NCI-H82 treated with DMSO at 0.1 percent for 48 hours (cell line): Measurements from ENCODE around the gene P2RY10.
"Not testable (repeated sequence)": the region's sequence is repeated elsewhere in the genome, so short reads cannot be mapped to it uniquely, and the experiment has no call there.

ENCODE experiments used
- DNase-seq: peaks from one replicate; lab custom pipeline; 2025; ENCODE audit not compliant: unreplicated experiment; lab: John Stamatoyannopoulos, UW

P2RY10 gene, protein sequence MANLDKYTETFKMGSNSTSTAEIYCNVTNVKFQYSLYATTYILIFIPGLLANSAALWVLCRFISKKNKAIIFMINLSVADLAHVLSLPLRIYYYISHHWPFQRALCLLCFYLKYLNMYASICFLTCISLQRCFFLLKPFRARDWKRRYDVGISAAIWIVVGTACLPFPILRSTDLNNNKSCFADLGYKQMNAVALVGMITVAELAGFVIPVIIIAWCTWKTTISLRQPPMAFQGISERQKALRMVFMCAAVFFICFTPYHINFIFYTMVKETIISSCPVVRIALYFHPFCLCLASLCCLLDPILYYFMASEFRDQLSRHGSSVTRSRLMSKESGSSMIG

DNA sequence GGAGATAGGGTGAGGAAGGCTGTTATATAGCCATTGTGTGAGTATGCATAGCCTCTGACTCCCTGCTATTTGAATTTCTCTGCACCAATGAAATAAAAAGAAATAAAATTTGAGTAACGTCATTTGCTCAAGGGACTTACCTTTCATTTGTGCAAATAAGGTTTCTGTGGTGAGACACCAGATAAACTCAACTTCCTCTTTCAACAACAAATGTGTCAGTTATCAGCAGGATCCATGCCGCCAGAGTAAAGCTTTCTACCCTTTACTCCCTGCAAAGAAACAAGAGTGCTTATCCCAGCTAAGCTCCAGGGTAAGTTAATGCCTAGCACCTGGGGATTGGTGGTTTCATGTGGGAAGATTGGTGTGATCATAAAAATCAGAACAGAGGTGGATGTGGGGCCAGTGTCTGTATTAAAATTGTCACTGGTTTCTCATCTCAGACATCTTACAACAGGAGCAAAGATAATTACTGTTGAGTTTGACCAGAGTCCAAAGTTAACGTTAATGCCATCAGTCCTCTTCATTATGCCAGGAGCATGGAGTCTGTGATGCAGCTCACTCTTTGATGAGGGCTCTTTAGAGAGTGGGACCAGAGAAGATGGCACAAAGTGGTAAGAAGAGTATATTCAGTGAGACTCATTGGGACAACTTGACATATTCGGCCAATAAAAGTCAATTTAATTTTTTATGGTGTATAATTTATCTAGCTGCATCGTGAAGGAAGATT lies at the start of gene P2RY10:
Gene P2RY10, plus strand, starts transcription at position 206 of the 727 bp plus-strand sequence. CDS start 15,130 bp downstream, outside the sequence.
- no peak for DNase-seq

DNA sequence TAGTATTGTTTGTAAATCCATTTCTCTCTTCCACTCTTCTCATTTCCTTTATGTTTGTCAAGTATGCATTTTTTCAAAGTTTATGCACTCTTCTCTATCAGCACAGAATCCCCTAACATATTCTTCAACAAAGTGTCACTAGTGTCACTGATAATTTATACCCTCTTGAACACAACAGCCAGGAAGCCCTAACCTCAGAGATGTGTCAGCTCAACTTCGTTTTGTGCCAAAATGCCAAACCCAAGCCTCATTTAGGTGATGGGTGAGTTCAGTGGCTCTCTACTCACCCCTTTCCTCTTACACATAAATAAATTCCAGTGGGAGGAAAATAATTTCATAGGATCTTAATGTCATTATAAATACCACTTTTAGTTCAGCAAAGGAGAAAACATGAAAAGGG lies 22.4 kb upstream of the P2RY10 start:
- no peak for DNase-seq

DNA sequence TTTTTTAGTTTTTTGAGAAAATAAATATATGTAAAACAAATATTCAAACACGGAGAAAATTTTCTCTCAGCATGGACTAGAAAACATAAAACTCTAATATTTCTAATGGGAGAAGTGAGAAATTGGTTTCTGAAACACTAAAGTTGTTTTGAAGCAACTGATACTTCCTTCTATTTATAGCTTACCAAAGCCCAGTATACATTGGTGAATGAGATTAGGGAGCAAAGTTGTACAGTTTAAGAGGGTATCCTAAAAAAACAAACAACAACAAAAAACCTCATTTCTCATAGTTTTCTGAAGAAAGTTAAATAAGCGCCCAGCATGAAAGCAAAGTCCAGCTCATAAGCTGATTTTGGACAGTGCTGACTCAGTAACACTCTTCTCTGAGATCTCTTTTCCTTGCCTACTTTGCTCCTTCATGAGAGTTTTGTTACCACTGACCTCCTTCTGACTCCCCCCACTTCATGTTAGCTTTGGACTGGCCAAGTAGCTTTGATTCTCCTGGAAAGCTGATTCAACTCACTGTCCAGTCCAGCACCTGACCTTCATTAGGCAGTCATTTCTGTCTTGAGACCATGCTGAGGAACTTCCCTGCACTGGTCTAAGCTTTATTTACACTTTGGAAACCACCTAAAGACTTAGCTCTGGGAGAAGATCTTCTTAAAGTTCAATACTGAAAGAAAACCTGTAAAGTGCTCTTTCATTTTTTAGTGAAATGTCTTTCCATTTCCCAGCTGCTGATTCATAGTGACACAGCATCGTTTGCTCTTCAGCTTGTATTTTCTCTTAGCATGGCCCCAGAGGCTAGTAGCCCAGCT lies 21.8 kb upstream of the P2RY10 start:
- no peak for DNase-seq

DNA sequence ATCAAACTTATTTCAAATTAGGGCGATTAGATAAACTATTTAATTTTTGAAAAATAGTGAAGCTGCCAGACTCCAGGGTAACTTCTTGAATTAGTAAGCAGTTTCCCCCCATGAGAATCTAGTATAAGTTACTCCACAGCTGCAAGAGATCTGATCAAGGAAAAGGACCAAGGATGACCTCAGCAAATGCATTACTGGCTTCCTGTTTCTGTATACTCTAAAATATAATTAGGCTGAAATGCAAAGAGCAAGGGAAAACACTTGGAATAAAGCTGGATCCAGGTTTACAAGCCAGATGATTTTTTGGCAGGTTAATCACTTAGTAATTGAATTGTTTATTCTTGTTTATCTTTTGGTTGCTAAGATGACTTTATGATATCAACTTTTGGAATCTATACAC lies 13.4 kb upstream of the P2RY10 start:
- no peak for DNase-seq

DNA sequence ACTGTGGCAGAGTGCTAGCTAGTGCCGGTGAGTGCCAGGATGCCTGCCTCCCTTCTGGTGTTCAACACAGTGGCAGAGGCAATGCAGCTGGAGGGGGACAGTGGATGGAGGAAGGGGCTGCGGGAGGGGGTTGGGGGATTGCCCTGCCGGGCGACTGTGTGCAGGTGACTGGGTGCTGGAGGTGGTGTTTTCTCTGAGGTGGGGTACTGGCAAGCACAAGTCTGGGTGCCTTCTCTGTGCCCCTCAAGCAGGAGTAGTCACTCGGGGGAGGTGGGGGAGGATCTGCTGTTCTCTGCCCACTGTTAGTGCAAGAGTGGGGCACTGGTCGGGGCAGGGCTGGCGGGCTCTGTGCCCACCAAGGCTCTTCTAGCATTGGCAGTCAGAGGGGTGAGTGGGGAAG lies 10.3 kb upstream of the P2RY10 start:
- no peak for DNase-seq

DNA sequence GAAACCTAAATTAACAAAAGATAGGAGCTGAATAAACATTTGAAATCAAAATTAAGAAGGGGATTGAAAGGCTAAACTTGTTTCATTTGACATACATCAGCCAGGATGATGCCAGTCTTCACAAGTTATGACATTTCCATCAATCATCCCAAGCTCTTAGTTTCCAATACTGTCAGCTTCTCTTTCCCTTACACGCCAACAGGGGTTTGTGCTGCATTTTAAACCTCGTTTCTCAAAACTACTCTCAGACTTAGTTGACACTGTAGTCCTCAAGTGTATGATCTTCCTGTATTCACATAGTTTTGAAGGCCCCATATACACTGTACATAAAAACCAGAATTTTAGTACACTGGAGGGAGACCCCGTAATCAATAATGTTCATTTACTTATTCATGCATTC lies 840 bp upstream of the P2RY10 start:
- DNase-seq, result no peak

DNA sequence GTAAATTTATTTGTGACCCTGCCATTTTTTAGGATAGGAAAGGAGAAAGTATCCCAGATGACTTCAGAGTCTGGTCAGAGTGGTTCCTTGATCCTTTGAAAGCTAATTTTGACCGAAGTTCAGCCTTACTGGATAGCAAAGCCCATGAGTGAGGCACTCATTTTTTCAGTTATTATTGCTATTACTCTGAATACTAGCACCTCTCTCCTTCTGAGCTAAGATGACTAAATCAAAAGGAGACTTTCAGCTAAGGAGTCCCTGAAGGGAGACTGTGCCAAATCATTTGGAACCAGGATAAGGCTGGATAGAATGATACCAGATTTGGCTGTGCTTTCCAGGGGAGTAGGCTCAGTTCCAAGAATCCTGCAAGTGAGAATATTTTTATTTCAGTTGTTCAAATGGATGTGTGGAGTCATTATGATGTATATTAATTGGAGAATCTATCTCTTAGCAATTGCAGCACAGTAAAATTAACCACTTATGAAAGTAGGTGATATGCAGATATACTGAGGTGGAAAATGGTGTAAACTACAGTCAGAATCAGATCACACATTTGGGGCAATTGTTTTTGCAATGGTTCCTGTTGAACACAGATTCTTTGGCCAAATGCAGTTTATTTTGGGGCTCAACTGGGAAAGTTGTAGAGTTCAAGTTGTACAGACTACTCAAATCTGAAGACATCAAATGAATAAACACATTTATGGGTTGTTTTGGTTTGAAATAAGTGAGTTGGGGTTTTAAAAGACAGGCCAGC lies 1.2 kb downstream of the P2RY10 start:
- no peak for DNase-seq

DNA sequence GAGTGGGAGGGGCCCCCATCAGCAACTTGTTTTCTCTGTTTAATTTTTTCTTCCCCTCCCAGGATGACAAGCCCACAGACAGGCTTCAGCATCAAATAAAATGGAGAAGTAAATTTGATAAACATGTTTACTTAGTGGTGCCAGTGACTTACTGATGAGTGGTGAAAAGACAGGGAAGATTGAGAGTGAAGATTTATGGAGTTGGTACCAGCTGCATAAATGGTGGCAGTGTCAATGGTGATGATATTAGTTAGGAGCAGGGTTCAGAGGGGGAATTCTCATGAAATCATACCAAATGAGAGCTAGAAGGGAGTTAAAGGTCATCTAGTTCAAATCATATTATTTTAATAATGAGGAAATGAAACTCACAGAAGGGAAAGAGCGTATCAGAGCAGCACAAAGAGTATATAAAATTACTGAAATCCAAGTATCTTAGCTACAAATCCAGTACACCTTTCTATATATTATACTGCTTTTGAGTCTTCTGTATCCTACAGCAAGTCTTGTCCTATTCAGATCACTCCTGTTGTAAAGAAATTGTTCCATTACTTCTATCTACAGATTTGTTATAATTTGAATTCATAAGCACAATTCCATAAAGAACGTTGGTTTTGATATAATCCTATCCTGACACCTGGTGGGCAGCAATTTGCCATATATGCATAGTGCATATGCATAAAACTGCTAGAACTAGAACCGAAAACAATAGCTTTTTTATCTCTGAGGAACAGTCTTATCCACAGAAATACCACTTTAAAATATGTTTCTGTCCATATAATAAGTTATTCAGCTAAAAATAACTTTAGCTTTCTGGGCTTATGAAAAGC lies 5.0 kb downstream of the P2RY10 start:
- DNase-seq, result no peak

DNA sequence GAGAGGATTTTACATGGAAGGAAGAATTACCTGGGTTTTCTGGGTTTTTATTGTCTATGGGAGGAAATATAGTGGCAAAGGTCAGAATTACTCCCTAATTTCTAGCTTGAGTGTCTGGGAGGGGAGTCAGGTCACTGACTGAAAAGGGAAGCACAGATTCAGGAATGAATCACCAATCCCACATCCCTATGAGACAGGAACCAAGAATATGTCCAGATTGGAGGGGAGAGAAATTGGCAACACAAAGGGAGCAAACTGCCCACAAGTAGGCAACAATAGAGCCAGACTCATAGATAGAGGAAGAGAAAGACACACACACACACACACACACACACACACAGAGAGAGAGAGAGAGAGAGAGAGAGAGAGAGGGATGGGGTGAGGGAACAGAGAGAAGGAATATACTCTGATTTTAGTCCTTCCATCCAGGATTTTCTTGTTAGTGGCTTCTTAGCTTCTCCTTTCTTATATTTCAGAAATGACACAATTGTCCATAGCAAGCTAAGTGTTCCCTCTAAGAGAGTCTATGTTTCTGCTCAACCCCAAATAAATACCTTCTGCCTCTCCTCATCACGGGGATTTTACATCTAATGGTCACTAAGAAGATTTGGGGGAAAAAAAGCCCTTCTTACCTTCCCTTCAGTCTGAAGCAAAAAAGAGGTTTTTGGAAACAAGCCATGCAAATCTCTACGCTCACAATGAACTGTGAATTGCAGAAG lies 12.0 kb downstream of the P2RY10 start:
- DNase-seq, result no peak

DNA sequence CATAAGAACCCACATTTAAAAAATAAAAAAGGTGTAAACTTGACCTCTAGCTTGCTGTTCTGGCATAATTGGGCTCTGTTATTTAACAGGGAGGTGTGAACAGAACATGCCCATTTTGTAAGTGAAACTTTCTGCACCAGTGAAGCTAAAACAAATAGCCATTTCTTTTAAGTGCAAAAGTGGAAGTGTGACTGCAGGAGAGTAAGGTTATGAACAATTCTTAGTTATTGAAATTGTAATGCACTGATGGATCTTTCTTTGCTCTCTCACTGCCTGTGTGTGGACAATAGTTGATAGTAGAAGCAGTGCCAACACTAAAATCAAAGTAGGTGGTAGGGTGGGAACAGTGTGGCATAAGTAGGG lies 12.6 kb downstream of the P2RY10 start:
- no peak for DNase-seq

DNA sequence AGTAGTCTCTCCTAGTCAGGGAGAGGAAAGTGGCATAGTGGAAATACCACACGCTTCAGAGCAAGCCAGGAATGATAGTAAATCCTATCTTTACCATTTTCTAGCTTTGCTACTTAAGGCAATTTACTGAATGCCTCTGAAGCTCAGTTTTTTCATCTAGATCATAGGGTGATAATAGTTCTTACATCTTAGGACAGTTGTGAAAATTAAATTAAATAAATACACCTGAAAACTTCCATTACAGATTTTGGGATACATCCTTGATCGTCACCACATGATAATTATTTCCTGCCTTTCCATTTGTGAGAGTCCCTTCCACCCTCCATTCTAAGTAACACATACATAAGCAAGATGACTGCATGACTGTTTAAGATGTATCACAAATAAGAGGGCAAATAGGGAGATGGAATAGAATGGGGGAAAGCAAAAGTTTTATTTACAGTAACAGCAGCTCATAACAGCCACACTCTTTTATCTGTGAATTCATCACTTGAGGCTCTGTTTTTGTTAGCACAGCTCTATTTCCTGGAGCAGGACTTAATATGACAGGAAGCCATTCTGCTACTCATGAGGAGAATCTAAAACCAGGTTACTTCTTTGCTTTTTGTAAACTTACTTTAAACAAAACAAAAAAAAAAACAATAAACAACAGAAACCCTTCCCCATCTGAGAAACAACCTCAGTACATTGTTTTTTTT lies 13.4 kb downstream of the P2RY10 start:
- DNase-seq, result no peak

DNA sequence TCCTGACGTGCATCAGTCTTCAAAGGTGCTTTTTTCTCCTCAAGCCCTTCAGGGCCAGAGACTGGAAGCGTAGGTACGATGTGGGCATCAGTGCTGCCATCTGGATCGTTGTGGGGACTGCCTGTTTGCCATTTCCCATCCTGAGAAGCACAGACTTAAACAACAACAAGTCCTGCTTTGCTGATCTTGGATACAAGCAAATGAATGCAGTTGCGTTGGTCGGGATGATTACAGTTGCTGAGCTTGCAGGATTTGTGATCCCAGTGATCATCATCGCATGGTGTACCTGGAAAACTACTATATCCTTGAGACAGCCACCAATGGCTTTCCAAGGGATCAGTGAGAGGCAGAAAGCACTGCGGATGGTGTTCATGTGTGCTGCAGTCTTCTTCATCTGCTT lies 15.7 kb downstream of the P2RY10 start:
- DNase-seq, result no peak

DNA sequence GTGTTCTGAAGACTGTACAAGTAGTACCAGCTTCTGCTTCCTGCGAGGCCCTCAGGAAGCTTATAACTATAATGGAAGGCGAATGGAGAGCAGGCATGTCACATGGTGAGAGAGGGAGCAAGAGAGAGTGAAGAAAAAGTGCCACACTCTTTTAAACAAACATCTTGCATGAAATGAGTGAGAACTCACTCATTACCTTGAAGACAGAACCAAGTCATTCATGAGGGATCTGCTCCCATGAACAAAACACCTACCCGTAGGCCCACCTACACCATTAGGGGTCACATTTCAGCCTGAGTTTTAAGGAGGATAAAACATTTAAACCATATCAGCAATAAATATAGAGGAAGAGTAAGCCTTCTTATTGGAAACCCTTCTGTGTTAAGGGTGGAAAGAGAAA lies 19.4 kb downstream of the P2RY10 start:
- DNase-seq, result no peak

DNA sequence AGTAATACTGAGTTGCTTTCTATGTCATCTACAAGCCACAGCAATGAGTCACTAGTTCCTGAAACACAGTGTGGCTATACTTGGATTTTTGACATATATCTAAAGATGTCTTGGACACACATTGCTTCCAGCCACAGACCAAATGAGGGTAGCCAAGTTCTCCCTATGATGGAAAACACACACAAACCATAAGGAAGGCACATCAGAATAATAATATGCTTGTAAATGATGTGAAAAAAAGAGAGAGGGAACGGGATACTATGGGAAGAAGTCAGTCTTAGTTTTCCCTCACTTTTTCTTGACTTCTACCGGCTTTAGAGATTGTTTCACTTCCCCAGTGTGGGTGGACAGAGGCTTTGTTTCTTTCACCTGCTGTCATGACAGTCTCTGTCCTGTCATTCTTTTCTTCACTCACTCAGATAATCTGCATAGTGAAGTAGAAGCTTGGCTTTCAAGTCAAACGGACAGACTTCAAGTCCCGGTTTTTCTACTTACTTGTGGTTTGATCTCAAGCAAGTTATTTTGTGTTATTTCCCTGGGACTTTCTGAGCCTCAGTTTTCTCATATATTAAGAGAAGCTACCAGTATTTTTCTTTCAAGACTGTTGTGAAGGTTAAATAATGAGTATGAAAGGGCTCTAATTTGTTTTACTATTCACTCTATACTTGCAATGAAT lies 34.7 kb downstream of the P2RY10 start:
- no peak for DNase-seq

DNA sequence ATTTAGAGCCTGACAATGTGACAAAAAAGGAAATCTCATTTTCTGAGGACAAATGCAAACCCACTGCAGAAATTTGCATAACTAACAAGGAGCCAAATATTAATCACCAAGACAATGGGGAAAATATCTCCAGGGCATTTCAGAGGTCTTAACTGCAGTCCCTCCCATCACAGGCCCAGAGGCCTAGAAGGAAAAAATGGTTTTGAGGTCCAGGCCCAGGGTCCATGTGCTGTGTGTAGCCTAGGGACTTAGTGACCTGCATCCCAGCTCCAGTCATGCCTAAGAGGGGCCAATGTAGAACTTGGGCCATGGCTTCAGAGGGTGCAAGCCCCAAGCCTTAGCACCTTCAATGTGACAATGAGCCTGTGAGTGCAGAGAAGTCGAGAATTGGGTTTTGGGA lies 44.2 kb downstream of the P2RY10 start:
- no peak for DNase-seq

DNA sequence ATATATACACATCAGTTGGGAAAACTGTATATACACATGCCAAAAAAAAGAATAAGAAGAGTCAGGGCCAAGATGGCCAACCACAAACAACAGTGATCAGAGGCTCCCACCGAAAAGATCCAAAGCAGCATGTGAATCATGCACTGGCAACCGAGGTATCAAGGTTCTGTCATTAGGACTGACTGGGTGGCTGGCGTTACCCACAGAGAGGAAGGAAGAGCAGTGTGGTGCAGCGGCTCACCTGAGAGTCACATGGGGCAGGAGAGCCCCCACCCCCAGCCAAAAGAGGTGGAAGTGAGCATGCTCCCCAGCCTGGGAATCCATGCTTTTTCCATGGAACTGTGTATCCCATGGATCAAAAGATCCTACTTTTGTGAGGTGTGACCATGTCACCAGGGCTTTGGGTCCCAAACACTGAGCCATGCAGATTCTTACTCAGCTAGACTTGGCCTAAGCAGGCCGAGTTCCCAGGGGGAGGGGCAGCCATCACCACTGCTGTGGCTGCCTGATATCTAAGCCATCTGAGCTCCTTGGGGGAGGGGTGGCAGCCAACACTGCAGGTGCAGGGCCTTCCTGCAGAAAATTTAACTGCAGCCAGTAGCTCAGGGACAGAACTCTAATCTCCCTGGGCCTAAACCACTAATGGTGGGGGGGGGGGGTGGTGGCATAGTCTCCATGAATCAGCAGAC lies 52.8 kb downstream of the P2RY10 start:
- DNase-seq, result no peak

DNA sequence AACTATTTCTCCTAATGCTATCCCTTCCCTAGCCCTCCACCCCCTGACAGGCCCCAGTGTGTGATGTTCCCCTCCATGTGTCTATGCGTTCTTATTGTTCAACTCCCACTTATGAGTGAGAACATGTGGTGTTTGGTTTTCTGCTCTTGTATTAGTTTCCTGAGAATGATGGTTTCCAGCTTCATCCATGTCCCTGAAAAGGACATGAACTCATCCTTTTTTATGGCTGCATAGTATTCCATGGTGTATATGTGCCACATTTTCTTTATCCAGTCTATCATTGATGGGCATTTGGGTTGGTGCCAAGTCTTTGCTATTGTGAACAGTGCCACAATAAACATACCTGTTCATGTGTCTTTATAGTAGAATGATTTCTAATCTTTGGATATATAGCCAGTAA lies 62.3 kb downstream of the P2RY10 start:
- DNase-seq, result not testable (repeated sequence)
